ENCODE data around the gene TINCR. TPM values are rescaled to one million over a fixed set of nuclear protein-coding genes. Genes with fewer than 3 reads are reported as not detected.

TINCR gene
- total RNA-seq, 1 experiment from 2014 or later: 2.3 TPM

GRCh38 chr19:5587071-5587455 is 19.3 kb upstream of the TINCR start:
- ChIA-PET CTCF (no interaction called here), POLR2A (interaction anchor here (0.7 kb wide), 1 partner anchor 9 kb away, joined by 4 read pairs; no protein-coding TSS in a partner anchor)
- H3K27me3 ChIP-seq (ENCODE audit: control insufficient read depth, insufficient read depth, low read length): no peaks in the 10 kb centered on the region
- BruUV-seq (replicated peaks): TSS peak; percentile 89
- TF ChIP-seq CTCF (IDR thresholded peaks at IDR 0.05) (no peak), POLR2AphosphoS5 (IDR thresholded peaks at IDR 0.05; ENCODE audit: low read depth, low read length) (no peak), TCF7L2 (IDR thresholded peaks at IDR 0.05; ENCODE audit: low read depth, low read length) (no peak), SIN3A (IDR thresholded peaks at IDR 0.05; ENCODE audit: borderline replicate concordance, insufficient read depth, low read depth, low read length) (no peak), REST (IDR thresholded peaks at IDR 0.05; ENCODE audit: insufficient read depth in 1 of 2, low read depth in 2 of 2, low read length in 1 of 2) (no peak)
- intact Hi-C loops (cut with micrococcal nuclease; ENCODE audit: unreplicated experiment) (no loop called here), in situ Hi-C loops (cut with HindIII; ENCODE audit: low pct_unique_long_range_greater_than_20kb, low sequenced_read_pairs) (no loop called here)
- no peak overlapping the region for H3K4me3 ChIP-seq (ENCODE audit: low read depth in 2 of 2, low read length in 2 of 2)
- ATAC-seq (no peak), DNase-seq (ENCODE audit: low read depth, low spot score) (no peak)
- peaks cover 6% of the 10 kb centered on the region for H3K36me3 ChIP-seq (ENCODE audit: control insufficient read depth, insufficient read depth, low read length)
- H3K9me3 ChIP-seq (ENCODE audit: control insufficient read depth, insufficient read depth, low read depth, low read length): no peaks in the 10 kb centered on the region
- H3K27ac ChIP-seq (ENCODE audit: low read length): no peak overlapping the region
- H3K4me1 ChIP-seq (ENCODE audit: control insufficient read depth, insufficient read depth, low read length): no peaks in the 10 kb centered on the region

- H3K27ac ChIP-seq (ENCODE audit: low read length): no peak overlapping the region
- no peaks in the 10 kb centered on the region for H3K4me1 ChIP-seq (ENCODE audit: control insufficient read depth, insufficient read depth, low read length)
- TF ChIP-seq REST (IDR thresholded peaks at IDR 0.05; ENCODE audit: insufficient read depth in 1 of 2, low read depth in 2 of 2, low read length in 1 of 2) (no peak), SIN3A (IDR thresholded peaks at IDR 0.05; ENCODE audit: borderline replicate concordance, insufficient read depth, low read depth, low read length) (no peak), TCF7L2 (IDR thresholded peaks at IDR 0.05; ENCODE audit: low read depth, low read length) (no peak), CTCF (IDR thresholded peaks at IDR 0.05) (no peak), POLR2AphosphoS5 (IDR thresholded peaks at IDR 0.05; ENCODE audit: low read depth, low read length) (no peak)
- CTCF ChIA-PET: no interaction called here
- no TSS peak for BruUV-seq (replicated peaks)
- no peak overlapping the region for H3K4me3 ChIP-seq (ENCODE audit: low read depth in 2 of 2, low read length in 2 of 2)
- no peaks in the 10 kb centered on the region for H3K27me3 ChIP-seq (ENCODE audit: control insufficient read depth, insufficient read depth, low read length)
- POLR2A ChIA-PET: interaction anchor here (0.7 kb wide), 1 partner anchor 9 kb away, joined by 4 read pairs; no protein-coding TSS in a partner anchor
- DNase-seq (ENCODE audit: low read depth, low spot score) (no peak), ATAC-seq (no peak)
- H3K36me3 ChIP-seq (ENCODE audit: control insufficient read depth, insufficient read depth, low read length): peaks cover 6% of the 10 kb centered on the region
- intact Hi-C loops (cut with micrococcal nuclease; ENCODE audit: unreplicated experiment): no loop called here
- in situ Hi-C loops (cut with HindIII; ENCODE audit: low pct_unique_long_range_greater_than_20kb, low sequenced_read_pairs): no loop called here
- H3K9me3 ChIP-seq (ENCODE audit: control insufficient read depth, insufficient read depth, low read depth, low read length): no peaks in the 10 kb centered on the region
Measured at GRCh38 chr19:5586300-5587070, 18.7 kb upstream of the TINCR start.
